ENCODE data around the gene CCAR1.
"Not testable (repeated sequence)": the region's sequence is repeated elsewhere in the genome, so short reads cannot be mapped to it uniquely, and the experiment has no call there.

Gene CCAR1

DNA sequence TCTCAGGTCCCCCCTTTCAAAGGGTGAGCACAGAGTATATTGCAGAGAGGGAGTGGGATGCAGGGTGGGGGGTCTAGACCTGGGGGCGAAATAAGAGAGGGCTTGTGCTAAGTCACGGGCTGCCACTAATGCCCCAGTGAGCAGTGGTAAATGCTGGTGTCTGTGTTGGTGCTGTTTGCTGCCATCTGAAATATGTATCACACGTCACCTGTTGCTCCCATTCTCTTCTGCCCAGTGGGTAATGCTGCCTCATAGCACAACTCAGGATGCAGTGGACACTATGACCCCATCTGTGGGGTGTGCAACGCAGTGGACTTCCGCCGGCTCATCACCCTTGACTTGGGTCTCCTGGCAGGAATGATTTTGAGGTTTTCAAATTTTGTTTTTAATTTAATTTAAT, 108.9 kb downstream of the CCAR1 start:
- no peak for DNase-seq

DNA sequence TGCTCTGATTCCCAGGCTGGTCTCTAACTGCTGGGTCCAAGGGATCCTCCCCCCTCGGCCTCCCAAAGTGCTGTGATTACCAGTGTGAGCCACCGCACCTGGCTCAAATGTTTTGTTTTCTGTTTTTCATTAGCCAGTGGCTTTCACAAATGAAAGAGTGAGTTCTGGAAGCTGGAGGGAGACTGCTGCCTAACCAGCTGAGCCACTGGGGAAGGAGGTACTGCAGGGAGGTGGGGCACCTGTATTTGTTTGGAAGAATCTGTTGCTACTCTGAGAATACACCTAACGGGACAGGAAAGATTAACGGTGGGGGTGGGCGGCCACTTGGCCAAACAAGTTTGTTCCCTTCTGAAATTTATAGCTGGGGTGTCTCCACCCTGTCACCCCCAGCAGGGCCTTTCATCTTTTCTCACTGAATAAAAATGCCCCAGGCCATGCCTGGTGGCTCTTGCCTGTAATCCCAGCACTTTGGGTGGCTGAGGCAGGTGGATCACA, 111.0 kb downstream of the CCAR1 start:
- DNase-seq, result no peak

- no peak for DNase-seq
These were observed 111.6 kb downstream of the CCAR1 start for GRCh38 chr10:68832601-68833000.

DNA sequence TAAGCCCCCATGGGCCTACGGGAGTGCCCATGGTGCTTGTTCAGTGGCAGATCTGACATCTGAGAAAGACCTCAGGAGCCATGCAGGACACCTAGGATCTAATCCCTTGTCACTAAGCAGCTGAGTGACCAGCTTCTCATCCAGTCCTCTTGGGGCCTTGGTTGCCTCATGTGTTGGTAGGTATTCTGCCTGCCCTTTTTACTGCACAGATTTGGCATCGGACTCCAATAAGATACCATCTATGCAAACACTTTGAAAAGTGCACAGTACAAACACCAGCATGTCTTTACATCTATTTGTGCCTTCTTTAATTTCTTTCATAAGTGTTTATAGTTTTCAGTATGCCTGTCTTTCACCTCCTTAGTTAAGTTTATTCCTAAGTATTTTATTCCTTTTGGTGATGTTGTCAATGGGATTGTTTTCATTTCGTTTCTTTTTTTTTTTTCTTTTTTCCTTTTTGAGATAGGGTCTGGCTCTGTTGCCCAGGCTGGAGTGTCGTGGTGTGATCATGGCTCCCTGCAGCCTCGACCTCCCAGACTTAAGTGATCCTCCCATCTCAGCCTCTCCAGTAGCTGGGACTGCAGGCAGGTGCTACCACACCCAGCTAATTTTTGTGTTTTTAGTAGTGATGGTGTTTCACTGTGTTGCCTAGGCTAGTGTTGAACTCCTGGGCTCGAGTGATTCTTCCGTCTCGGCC, 116.7 kb downstream of the CCAR1 start:
- DNase-seq, result no peak

GRCh38 chr10:68840650-68841049, 119.6 kb downstream of the CCAR1 start:
- not testable (repeated sequence) for DNase-seq

Measured in bone marrow (tissue), 2 donors.